ENCODE measurements around the gene MBP. TPM values are rescaled to one million over a fixed set of nuclear protein-coding genes. Genes with fewer than 3 reads are reported as not detected.

MBP gene
- total and polyA plus RNA-seq, 2 donors (not counting 3 experiments of a cell fraction or from before 2014, with no cell fraction given), result 1.7 to 2.3 TPM

GRCh38 chr18:77151772-77152520 is 19.4 kb upstream of the MBP start:
- TF ChIP-seq EZH2 (IDR thresholded peaks at IDR 0.05; ENCODE audit: borderline replicate concordance, low read depth, low read length, severe bottlenecking) (no peak), POLR2A (IDR thresholded peaks at IDR 0.05; ENCODE audit: low read depth, low read length) (no peak)
- TF ChIP-seq, protein P1, sequence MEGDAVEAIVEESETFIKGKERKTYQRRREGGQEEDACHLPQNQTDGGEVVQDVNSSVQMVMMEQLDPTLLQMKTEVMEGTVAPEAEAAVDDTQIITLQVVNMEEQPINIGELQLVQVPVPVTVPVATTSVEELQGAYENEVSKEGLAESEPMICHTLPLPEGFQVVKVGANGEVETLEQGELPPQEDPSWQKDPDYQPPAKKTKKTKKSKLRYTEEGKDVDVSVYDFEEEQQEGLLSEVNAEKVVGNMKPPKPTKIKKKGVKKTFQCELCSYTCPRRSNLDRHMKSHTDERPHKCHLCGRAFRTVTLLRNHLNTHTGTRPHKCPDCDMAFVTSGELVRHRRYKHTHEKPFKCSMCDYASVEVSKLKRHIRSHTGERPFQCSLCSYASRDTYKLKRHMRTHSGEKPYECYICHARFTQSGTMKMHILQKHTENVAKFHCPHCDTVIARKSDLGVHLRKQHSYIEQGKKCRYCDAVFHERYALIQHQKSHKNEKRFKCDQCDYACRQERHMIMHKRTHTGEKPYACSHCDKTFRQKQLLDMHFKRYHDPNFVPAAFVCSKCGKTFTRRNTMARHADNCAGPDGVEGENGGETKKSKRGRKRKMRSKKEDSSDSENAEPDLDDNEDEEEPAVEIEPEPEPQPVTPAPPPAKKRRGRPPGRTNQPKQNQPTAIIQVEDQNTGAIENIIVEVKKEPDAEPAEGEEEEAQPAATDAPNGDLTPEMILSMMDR (IDR thresholded peaks at IDR 0.05; ENCODE audit: extremely low read depth in 1 of 2, insufficient read depth in 1 of 2, low read depth in 1 of 2, low read length in 2 of 2), result no peak
- H3K9me3 ChIP-seq (replicated peaks; ENCODE audit: control insufficient read depth, insufficient read depth, low read length), result no peaks in the 10 kb centered on the region
- ChIA-PET CTCF (no interaction called here), POLR2A (no interaction called here)
- peaks cover 5% of the 10 kb centered on the region for H3K4me1 ChIP-seq (ENCODE audit: control insufficient read depth, extremely low read depth, insufficient read depth, low read length)
- H3K9ac ChIP-seq (replicated peaks; ENCODE audit: extremely low read depth, insufficient read depth, low read length), result no peak overlapping the region
- H3K4me3 ChIP-seq (replicated peaks in 1 of 3; ENCODE audit: insufficient read depth in 1 of 3, low read depth in 1 of 3, low read length in 3 of 3), result no peak overlapping the region
- H3K79me2 ChIP-seq (ENCODE audit: control insufficient read depth, insufficient read depth, low read length), result no peaks in the 10 kb centered on the region
- no peak overlapping the region for H3K4me2 ChIP-seq (ENCODE audit: insufficient read depth, low read length)
- DNase-seq (ENCODE audit: low read depth, low spot score) (no peak), FAIRE-seq (no peak)
- H2AFZ ChIP-seq (ENCODE audit: low read depth, low read length), result no peak overlapping the region
- dilution Hi-C loops (cut with MboI; ENCODE audit: extremely low pct_ligation_motif_present, low sequenced_read_pairs) (no loop called here), intact Hi-C loops (cut with micrococcal nuclease) (no loop called here)
- no peaks in the 10 kb centered on the region for H3K9me1 ChIP-seq (replicated peaks; ENCODE audit: control insufficient read depth, extremely low read depth, insufficient read depth, low read length)
- BruUV-seq (replicated peaks), result no TSS peak
- H3K27ac ChIP-seq (ENCODE audit: insufficient read depth, low read depth, low read length), result no peak overlapping the region
- H3K36me3 ChIP-seq (ENCODE audit: control insufficient read depth in 2 of 2, extremely low read depth in 1 of 2, insufficient read depth in 2 of 2, low read length in 2 of 2), result no peaks in the 10 kb centered on the region
- no peaks in the 10 kb centered on the region for H3K27me3 ChIP-seq (ENCODE audit: control insufficient read depth in 2 of 2, insufficient read depth in 2 of 2, low read length in 2 of 2)
- H4K20me1 ChIP-seq (replicated peaks; ENCODE audit: control insufficient read depth, extremely low read depth, insufficient read depth, low read length), result no peaks in the 10 kb centered on the region

GRCh38 chr18:77151033-77151771 is 18.6 kb upstream of the MBP start:
- no peaks in the 10 kb centered on the region for H3K27me3 ChIP-seq (ENCODE audit: control insufficient read depth in 2 of 2, insufficient read depth in 2 of 2, low read length in 2 of 2)
- dilution Hi-C loops (cut with MboI; ENCODE audit: extremely low pct_ligation_motif_present, low sequenced_read_pairs), result no loop called here
- CTCF ChIA-PET, result no interaction called here
- H3K9me1 ChIP-seq (replicated peaks; ENCODE audit: control insufficient read depth, extremely low read depth, insufficient read depth, low read length), result no peaks in the 10 kb centered on the region
- POLR2A ChIA-PET, result no interaction called here
- H3K9me3 ChIP-seq (replicated peaks; ENCODE audit: control insufficient read depth, insufficient read depth, low read length), result no peaks in the 10 kb centered on the region
- no peaks in the 10 kb centered on the region for H3K79me2 ChIP-seq (ENCODE audit: control insufficient read depth, insufficient read depth, low read length)
- BruUV-seq (replicated peaks), result no TSS peak
- FAIRE-seq (no peak), DNase-seq (ENCODE audit: low read depth, low spot score) (no peak)
- H2AFZ ChIP-seq (ENCODE audit: low read depth, low read length), result no peak overlapping the region
- intact Hi-C loops (cut with micrococcal nuclease), result no loop called here
- no peak overlapping the region for H3K4me2 ChIP-seq (ENCODE audit: insufficient read depth, low read length)
- peaks cover 5% of the 10 kb centered on the region for H3K4me1 ChIP-seq (ENCODE audit: control insufficient read depth, extremely low read depth, insufficient read depth, low read length)
- H3K4me3 ChIP-seq (replicated peaks in 1 of 3; ENCODE audit: insufficient read depth in 1 of 3, low read depth in 1 of 3, low read length in 3 of 3), result no peak overlapping the region
- H3K9ac ChIP-seq (replicated peaks; ENCODE audit: extremely low read depth, insufficient read depth, low read length), result no peak overlapping the region
- no peak overlapping the region for H3K27ac ChIP-seq (ENCODE audit: insufficient read depth, low read depth, low read length)
- no peaks in the 10 kb centered on the region for H4K20me1 ChIP-seq (replicated peaks; ENCODE audit: control insufficient read depth, extremely low read depth, insufficient read depth, low read length)
- TF ChIP-seq GATA2 (IDR thresholded peaks at IDR 0.05; ENCODE audit: insufficient read depth, insufficient read length, low read depth, low read length) (no peak), MYC (IDR thresholded peaks at IDR 0.05; ENCODE audit: low read depth, low read length) (no peak), POLR2AphosphoS5 (IDR thresholded peaks at IDR 0.05; ENCODE audit: insufficient read depth, low read depth, low read length) (no peak), MAX (IDR thresholded peaks at IDR 0.05; ENCODE audit: insufficient read depth, insufficient read length) (no peak), FOS (IDR thresholded peaks at IDR 0.05; ENCODE audit: borderline replicate concordance, insufficient read depth, low read length) (no peak), JUN (IDR thresholded peaks at IDR 0.05; ENCODE audit: borderline replicate concordance, insufficient read depth, insufficient read length, low read depth) (no peak), POLR2A (IDR thresholded peaks at IDR 0.05; ENCODE audit: low read depth, low read length) (no peak), EZH2 (IDR thresholded peaks at IDR 0.05; ENCODE audit: borderline replicate concordance, low read depth, low read length, severe bottlenecking) (no peak)
- TF ChIP-seq, protein P1 (IDR thresholded peaks at IDR 0.05; ENCODE audit: extremely low read depth in 1 of 2, insufficient read depth in 1 of 2, low read depth in 1 of 2, low read length in 2 of 2), result no peak
- no peaks in the 10 kb centered on the region for H3K36me3 ChIP-seq (ENCODE audit: control insufficient read depth in 2 of 2, extremely low read depth in 1 of 2, insufficient read depth in 2 of 2, low read length in 2 of 2)

All from endothelial cell of umbilical vein (primary cell).